ENCODE results near the gene AGFG2.
"Not testable (repeated sequence)": the region's sequence is repeated elsewhere in the genome, so short reads cannot be mapped to it uniquely, and the experiment has no call there.

DNA sequence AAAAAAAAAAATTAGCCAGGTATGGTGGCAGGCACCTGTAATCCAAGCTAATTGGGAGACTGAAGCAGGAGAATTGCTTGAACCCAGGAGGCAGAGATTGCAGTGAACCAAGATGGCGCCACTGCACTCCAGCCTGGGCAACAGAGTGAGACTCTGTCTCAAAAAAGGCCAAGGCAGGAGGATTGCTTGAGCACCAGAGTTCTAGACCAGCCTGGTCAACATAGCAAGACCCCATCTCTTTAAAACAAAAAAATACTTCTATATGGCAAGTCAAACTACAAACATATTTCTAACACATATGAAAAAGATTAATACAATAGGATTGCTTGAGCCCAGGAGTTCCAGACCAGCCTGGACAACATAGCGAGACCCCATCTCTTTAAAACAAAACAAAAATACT lies 38.3 kb upstream of the AGFG2 start:
- TF ChIP-seq PATZ1 (CRISPR knock-in tag; IDR thresholded peaks at IDR 0.05; ENCODE audit: borderline replicate concordance); ZNF70 (CRISPR knock-in tag; IDR thresholded peaks at IDR 0.05); OSR1 (CRISPR knock-in tag; IDR thresholded peaks at IDR 0.05); ARNTL (CRISPR knock-in tag; IDR thresholded peaks at IDR 0.05; ENCODE audit: borderline replicate concordance, low read depth); ZNF8 (CRISPR knock-in tag; IDR thresholded peaks at IDR 0.05): not testable (repeated sequence)

Data from SK-N-SH treated with all-trans-retinoic acid at 6 μM for 48 hours (cell line).